ENCODE results near the gene DDX3X.
"Not testable (repeated sequence)": the region's sequence is repeated elsewhere in the genome, so short reads cannot be mapped to it uniquely, and the experiment has no call there.

GRCh38 chrX:41371575-41371974, 37.6 kb downstream of the DDX3X start:
- TF ChIP-seq CTCF (conservative IDR thresholded peaks at IDR 0.05 in 1 of 2, IDR thresholded peaks at IDR 0.05 in 1 of 2; ENCODE audit: low read depth in 1 of 2, low read length in 2 of 2); EZH2 (IDR thresholded peaks at IDR 0.05; ENCODE audit: low read length, missing control alignments): not testable (repeated sequence)

All from fibroblast of lung (primary cell).